Loucy (cell line): ENCODE results near the gene SCP2D1.

Source experiments
- H2AFZ ChIP-seq: fragments of 200-600 bp; sonication (generic); 2 replicates; pipeline ENCODE4 v1.6.0; 2016; ENCODE audit warnings: antibody characterized with exemption, mild to moderate bottlenecking, low read length, moderate library complexity
- H3F3A ChIP-seq: fragments of 200-600 bp; 2 replicates; pipeline ENCODE4 v1.6.0; 2016; ENCODE audit warnings: antibody characterized with exemption, low read depth, mild to moderate bottlenecking
- H3K27me3 ChIP-seq: fragments of 200-600 bp; sonication (generic); 2 replicates; pipeline ENCODE4 v1.6.1; 2014; ENCODE audit warnings: low read length, mild to moderate bottlenecking; ENCODE audit not compliant: insufficient read depth, poor library complexity, severe bottlenecking
- H3K36me3 ChIP-seq: fragments of 200-600 bp; sonication (generic); 2 replicates; pipeline ENCODE4 v1.6.1; 2016; ENCODE audit warnings: low read length; ENCODE audit not compliant: insufficient read depth
- H3K4me1 ChIP-seq: fragments of 200-600 bp; sonication (generic); 2 replicates; pipeline ENCODE4 v1.5.1; 2014; ENCODE audit warnings: low read length, mild to moderate bottlenecking; ENCODE audit not compliant: insufficient read depth, poor library complexity, severe bottlenecking
- H3K4me2 ChIP-seq: fragments of 200-600 bp; sonication (generic); 2 replicates; pipeline ENCODE4 v1.6.0; 2014; ENCODE audit warnings: antibody characterized with exemption, low read length, low read depth, mild to moderate bottlenecking; ENCODE audit not compliant: poor library complexity, severe bottlenecking
- H3K4me3 ChIP-seq: fragments of 200-600 bp; sonication (generic); 2 replicates; pipeline ENCODE4 v1.5.1; 2014; ENCODE audit warnings: low read length, mild to moderate bottlenecking, mixed read lengths; ENCODE audit not compliant: poor library complexity, severe bottlenecking
- H3K79me2 ChIP-seq: fragments of 200-600 bp; sonication (generic); 2 replicates; pipeline ENCODE4 v1.6.1; 2014; ENCODE audit warnings: low read length; ENCODE audit not compliant: insufficient read depth
- H3K9ac ChIP-seq: fragments of 200-600 bp; sonication (generic); 2 replicates; pipeline ENCODE4 v1.6.0; 2014; ENCODE audit warnings: mild to moderate bottlenecking, low read depth, low read length, moderate library complexity; ENCODE audit not compliant: poor library complexity, severe bottlenecking
- H3K9me2 ChIP-seq: fragments of 200-600 bp; sonication (generic); replicated peaks from 2 replicates; pipeline ENCODE4 v1.6.1; 2016; ENCODE audit warnings: low read depth, low read length, mixed read lengths
- H3K9me3 ChIP-seq: fragments of 200-600 bp; sonication (generic); 2 replicates; pipeline ENCODE4 v1.6.1; 2014; ENCODE audit warnings: mild to moderate bottlenecking, antibody characterized with exemption, low read length, low read depth; ENCODE audit not compliant: insufficient read depth
- H4K20me1 ChIP-seq: fragments of 200-600 bp; sonication (generic); 2 replicates; pipeline ENCODE4 v1.6.0; 2014; ENCODE audit warnings: antibody characterized with exemption, low read length, mild to moderate bottlenecking; ENCODE audit not compliant: insufficient read depth, poor library complexity, severe bottlenecking
- EZH2phosphoT487 ChIP-seq: fragments of 200-600 bp; IDR thresholded peaks from 2 replicates; pipeline ENCODE4 v1.6.1; 2018; ENCODE audit warnings: antibody characterized with exemption, mild to moderate bottlenecking, moderate library complexity, borderline replicate concordance
- TF ChIP-seq, protein P1 (sequence below): fragments of 200-600 bp; sonication (generic); conservative IDR thresholded peaks from 2 replicates; pipeline ENCODE4 v1.5.1; 2014; ENCODE audit warnings: mild to moderate bottlenecking, antibody characterized with exemption, low read length

The SCP2D1 gene

DNA sequence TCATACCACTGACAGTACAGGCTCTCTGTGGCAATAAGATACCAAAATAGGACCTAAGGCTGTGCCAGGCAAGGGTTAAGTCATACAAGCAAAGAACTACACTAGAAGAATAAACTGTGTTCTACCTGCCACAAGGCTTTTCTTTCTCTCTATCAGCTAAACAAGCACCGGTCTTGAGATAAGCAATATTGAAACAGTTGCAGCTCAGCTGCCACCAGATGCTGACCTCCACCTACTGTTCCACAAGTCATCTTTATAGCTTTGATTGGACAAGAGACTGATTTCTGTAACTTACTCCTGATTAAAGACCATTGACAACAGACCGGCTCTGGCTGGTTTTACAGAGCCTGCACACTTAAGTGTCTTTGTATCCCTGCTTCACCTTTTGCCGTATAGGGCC lies 24.1 kb downstream of the SCP2D1 start:
- H3K9ac ChIP-seq: no peak overlapping the region
- no peaks in the 10 kb centered on the region for H3K36me3 ChIP-seq
- H3K79me2 ChIP-seq: no peaks in the 10 kb centered on the region
- TF ChIP-seq EZH2phosphoT487: no peak
- TF ChIP-seq, protein P1, sequence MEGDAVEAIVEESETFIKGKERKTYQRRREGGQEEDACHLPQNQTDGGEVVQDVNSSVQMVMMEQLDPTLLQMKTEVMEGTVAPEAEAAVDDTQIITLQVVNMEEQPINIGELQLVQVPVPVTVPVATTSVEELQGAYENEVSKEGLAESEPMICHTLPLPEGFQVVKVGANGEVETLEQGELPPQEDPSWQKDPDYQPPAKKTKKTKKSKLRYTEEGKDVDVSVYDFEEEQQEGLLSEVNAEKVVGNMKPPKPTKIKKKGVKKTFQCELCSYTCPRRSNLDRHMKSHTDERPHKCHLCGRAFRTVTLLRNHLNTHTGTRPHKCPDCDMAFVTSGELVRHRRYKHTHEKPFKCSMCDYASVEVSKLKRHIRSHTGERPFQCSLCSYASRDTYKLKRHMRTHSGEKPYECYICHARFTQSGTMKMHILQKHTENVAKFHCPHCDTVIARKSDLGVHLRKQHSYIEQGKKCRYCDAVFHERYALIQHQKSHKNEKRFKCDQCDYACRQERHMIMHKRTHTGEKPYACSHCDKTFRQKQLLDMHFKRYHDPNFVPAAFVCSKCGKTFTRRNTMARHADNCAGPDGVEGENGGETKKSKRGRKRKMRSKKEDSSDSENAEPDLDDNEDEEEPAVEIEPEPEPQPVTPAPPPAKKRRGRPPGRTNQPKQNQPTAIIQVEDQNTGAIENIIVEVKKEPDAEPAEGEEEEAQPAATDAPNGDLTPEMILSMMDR: no peak
- no peak overlapping the region for H3K4me2 ChIP-seq
- no peak overlapping the region for H3K4me3 ChIP-seq
- no peaks in the 10 kb centered on the region for H4K20me1 ChIP-seq
- no peaks in the 10 kb centered on the region for H3F3A ChIP-seq
- H3K9me2 ChIP-seq: no peaks in the 10 kb centered on the region
- no peaks in the 10 kb centered on the region for H3K4me1 ChIP-seq
- H3K9me3 ChIP-seq: no peaks in the 10 kb centered on the region
- H2AFZ ChIP-seq: no peak overlapping the region
- no peaks in the 10 kb centered on the region for H3K27me3 ChIP-seq

DNA sequence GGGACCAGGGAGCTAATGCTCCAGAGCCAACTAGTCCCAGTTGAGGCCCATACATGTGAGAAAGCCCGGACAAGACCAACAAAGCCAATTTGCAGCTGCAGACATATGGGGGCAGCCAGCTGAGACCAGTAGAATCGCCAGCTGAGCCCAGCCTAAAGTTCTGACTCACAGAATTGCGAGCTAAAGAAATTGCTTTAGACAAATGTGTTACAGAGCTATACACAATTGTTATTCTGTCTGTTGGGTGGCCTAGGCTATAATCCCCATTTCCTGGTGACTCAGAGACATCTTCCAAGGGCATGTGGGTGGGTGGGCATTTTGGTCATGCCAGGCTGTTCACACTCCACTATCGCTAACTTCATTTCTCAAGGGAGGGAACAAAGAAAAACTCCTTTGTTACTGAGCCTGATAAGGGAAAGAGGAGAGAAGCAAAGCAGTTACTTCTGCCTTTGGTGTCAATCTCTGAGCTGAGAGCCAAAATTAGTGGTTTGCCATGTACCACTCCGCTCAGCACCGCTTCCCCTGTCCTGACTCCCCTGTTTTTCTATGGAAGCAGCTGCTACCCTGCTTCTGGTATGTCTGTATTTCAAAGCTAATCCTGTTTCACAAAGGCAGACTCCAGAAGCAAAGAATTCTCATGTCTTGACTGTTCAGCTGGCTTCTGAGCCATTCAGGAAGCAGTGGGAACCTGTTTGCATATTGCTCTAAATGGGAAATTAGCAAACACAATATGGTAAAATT lies 26.1 kb downstream of the SCP2D1 start:
- no peaks in the 10 kb centered on the region for H3K4me1 ChIP-seq
- H2AFZ ChIP-seq: no peak overlapping the region
- TF ChIP-seq EZH2phosphoT487: no peak
- TF ChIP-seq, protein P1: no peak
- no peaks in the 10 kb centered on the region for H4K20me1 ChIP-seq
- no peaks in the 10 kb centered on the region for H3K79me2 ChIP-seq
- no peaks in the 10 kb centered on the region for H3K9me3 ChIP-seq
- H3F3A ChIP-seq: no peaks in the 10 kb centered on the region
- no peaks in the 10 kb centered on the region for H3K9me2 ChIP-seq
- no peaks in the 10 kb centered on the region for H3K27me3 ChIP-seq
- H3K4me3 ChIP-seq: no peak overlapping the region
- no peak overlapping the region for H3K4me2 ChIP-seq
- no peaks in the 10 kb centered on the region for H3K36me3 ChIP-seq
- H3K9ac ChIP-seq: no peak overlapping the region

DNA sequence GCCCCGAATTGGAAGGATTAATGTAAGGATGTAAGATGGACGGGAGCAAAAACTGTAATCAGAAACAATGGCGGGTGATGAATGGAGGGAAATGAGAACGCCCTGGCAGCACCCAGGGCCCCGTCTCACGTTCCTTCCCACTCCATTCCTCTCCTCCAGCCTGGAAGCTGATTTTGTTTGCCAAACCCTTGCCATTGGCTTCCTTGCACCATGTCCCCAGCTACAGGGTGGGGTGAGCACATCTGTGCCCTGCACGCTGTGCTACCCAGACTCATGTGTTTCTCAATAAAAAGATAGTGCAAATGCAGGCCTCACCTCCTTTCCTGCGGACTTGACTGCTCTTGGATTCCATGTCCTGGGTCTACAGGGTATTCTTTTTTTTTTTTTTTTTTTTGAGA lies 26.7 kb downstream of the SCP2D1 start:
- no peaks in the 10 kb centered on the region for H3F3A ChIP-seq
- H4K20me1 ChIP-seq: no peaks in the 10 kb centered on the region
- no peaks in the 10 kb centered on the region for H3K9me2 ChIP-seq
- H3K9ac ChIP-seq: no peak overlapping the region
- H3K9me3 ChIP-seq: no peaks in the 10 kb centered on the region
- no peak overlapping the region for H2AFZ ChIP-seq
- H3K27me3 ChIP-seq: no peaks in the 10 kb centered on the region
- H3K4me1 ChIP-seq: no peaks in the 10 kb centered on the region
- H3K79me2 ChIP-seq: no peaks in the 10 kb centered on the region
- H3K36me3 ChIP-seq: no peaks in the 10 kb centered on the region
- H3K4me3 ChIP-seq: no peak overlapping the region
- TF ChIP-seq EZH2phosphoT487: no peak
- TF ChIP-seq, protein P1: no peak
- H3K4me2 ChIP-seq: no peak overlapping the region
